Fibroblast of lung (primary cell): ENCODE data around the gene PAPLN.

Source experiments
- CTCF ChIP-seq, 2 donors: IDR thresholded peaks in 1 of 2; conservative IDR thresholded peaks in 1 of 2; 1 replicate in 1 of 2; 2 replicates in 1 of 2; pipeline ENCODE4 v1.5.1; 2011 to 2012; ENCODE audit warnings: low read length in 2 of 2, control low read depth in 1 of 2, inconsistent platforms in 1 of 2, low read depth in 1 of 2, mild to moderate bottlenecking in 1 of 2
- EZH2 ChIP-seq: IDR thresholded peaks from 2 replicates; pipeline ENCODE4 v1.5.1; 2012; ENCODE audit warnings: low read length, control low read depth, mild to moderate bottlenecking; ENCODE audit errors: missing control alignments

- no peak for TF ChIP-seq CTCF (conservative IDR thresholded peaks at IDR 0.05 in 1 of 2, IDR thresholded peaks at IDR 0.05 in 1 of 2; ENCODE audit: low read depth in 1 of 2, low read length in 2 of 2)
- no peak for TF ChIP-seq EZH2
Measured at GRCh38 chr14:73273799-73274198, 36.5 kb downstream of the PAPLN start.
